Measurements from ENCODE around the gene GNG13. TPM values are rescaled to one million over a fixed set of nuclear protein-coding genes. Genes with fewer than 3 reads are reported as not detected.

GNG13 gene
- total RNA-seq, 1 donor from 2014 or later: not detected

- Histone ChIP-seq H3K79me2 (ENCODE audit: low read depth) (peaks cover 13% of the 10 kb centered on the region), H3K9me3 (ENCODE audit: low read depth) (no peaks in the 10 kb centered on the region), H3K4me1 (no peaks in the 10 kb centered on the region), H2AFZ (replicated peaks) (peak overlapping the region; percentile 78), H4K20me1 (ENCODE audit: low read depth) (no peaks in the 10 kb centered on the region), H3F3A (ENCODE audit: low read depth) (peaks cover 19% of the 10 kb centered on the region), H3K27ac (no peak overlapping the region), H3K4me3 (peak overlapping the region; percentile 77), H3K9ac (no peak overlapping the region), H3K36me3 (no peaks in the 10 kb centered on the region), H3K27me3 (peaks cover 36% of the 10 kb centered on the region), H3K4me2 (peak overlapping the region; percentile 88)
- peaks cover 8% of the 10 kb centered on the region for H3K9me3 Mint-ChIP-seq
- peaks cover 7% of the 10 kb centered on the region for H3K4me1 Mint-ChIP-seq
- peak overlapping the region; percentile 88 for H3K27ac Mint-ChIP-seq
- TF ChIP-seq CTCF (IDR thresholded peaks at IDR 0.05) (no peak), EZH2 (IDR thresholded peaks at IDR 0.05) (no peak), EZH2phosphoT487 (IDR thresholded peaks at IDR 0.05) (no peak)
- DNase-seq (ENCODE audit: low spot score): no peak
- peak overlapping the region; percentile 96 for H3K4me3 Mint-ChIP-seq
- H3K36me3 Mint-ChIP-seq: peaks cover 6% of the 10 kb centered on the region
- H3K27me3 Mint-ChIP-seq (ENCODE audit: insufficient read depth, low read depth): peaks cover 16% of the 10 kb centered on the region
These were observed 7.5 kb upstream of the GNG13 start for GRCh38 chr16:808085-808386.

GRCh38 chr16:807347-808084 lies 7.0 kb upstream of the GNG13 start:
- Mint-ChIP-seq H3K27ac (peak overlapping the region; percentile 88), H3K27me3 (ENCODE audit: insufficient read depth, low read depth) (peaks cover 13% of the 10 kb centered on the region), H3K4me3 (peak overlapping the region; percentile 96), H3K4me1 (peaks cover 7% of the 10 kb centered on the region), H3K9me3 (peaks cover 8% of the 10 kb centered on the region), H3K36me3 (peaks cover 6% of the 10 kb centered on the region)
- H2AFZ ChIP-seq (replicated peaks): peak overlapping the region; percentile 78
- peak overlapping the region; percentile 62 for H3K27ac ChIP-seq
- peaks cover 13% of the 10 kb centered on the region for H3K79me2 ChIP-seq (ENCODE audit: low read depth)
- H3K9ac ChIP-seq: peak overlapping the region; percentile 66
- TF ChIP-seq EZH2phosphoT487 (IDR thresholded peaks at IDR 0.05) (no peak), EZH2 (IDR thresholded peaks at IDR 0.05) (no peak), CTCF (IDR thresholded peaks at IDR 0.05) (no peak)
- peaks cover 36% of the 10 kb centered on the region for H3K27me3 ChIP-seq
- no peaks in the 10 kb centered on the region for H4K20me1 ChIP-seq (ENCODE audit: low read depth)
- H3K4me2 ChIP-seq: peak overlapping the region; percentile 88
- H3K9me3 ChIP-seq (ENCODE audit: low read depth): no peaks in the 10 kb centered on the region
- no peaks in the 10 kb centered on the region for H3K36me3 ChIP-seq
- H3K4me1 ChIP-seq: no peaks in the 10 kb centered on the region
- peak overlapping the region; percentile 77 for H3K4me3 ChIP-seq
- peaks cover 14% of the 10 kb centered on the region for H3F3A ChIP-seq (ENCODE audit: low read depth)
- peak; percentile 97 for DNase-seq (ENCODE audit: low spot score)

- no peak for DNase-seq (ENCODE audit: low spot score)
- TF ChIP-seq CTCF (IDR thresholded peaks at IDR 0.05): no peak
- TF ChIP-seq EZH2phosphoT487 (IDR thresholded peaks at IDR 0.05): no peak
- TF ChIP-seq EZH2 (IDR thresholded peaks at IDR 0.05): no peak
- peaks cover 8% of the 10 kb centered on the region for H3K9me3 Mint-ChIP-seq
- no peak overlapping the region for H2AFZ ChIP-seq (replicated peaks)
- H3K4me3 Mint-ChIP-seq: no peak overlapping the region
- H3K9me3 ChIP-seq (ENCODE audit: low read depth): no peaks in the 10 kb centered on the region
- no peaks in the 10 kb centered on the region for H3K36me3 ChIP-seq
- no peak overlapping the region for H3K4me3 ChIP-seq
- H3K36me3 Mint-ChIP-seq: peaks cover 6% of the 10 kb centered on the region
- H4K20me1 ChIP-seq (ENCODE audit: low read depth): peaks cover 8% of the 10 kb centered on the region
- H3K9ac ChIP-seq: no peak overlapping the region
- H3K4me1 Mint-ChIP-seq: peaks cover 7% of the 10 kb centered on the region
- peaks cover 13% of the 10 kb centered on the region for H3K79me2 ChIP-seq (ENCODE audit: low read depth)
- peaks cover 6% of the 10 kb centered on the region for H3K27me3 Mint-ChIP-seq (ENCODE audit: insufficient read depth, low read depth)
- H3F3A ChIP-seq (ENCODE audit: low read depth): peaks cover 21% of the 10 kb centered on the region
- no peak overlapping the region for H3K27ac Mint-ChIP-seq
- H3K4me2 ChIP-seq: no peak overlapping the region
- H3K27me3 ChIP-seq: peaks cover 52% of the 10 kb centered on the region
- H3K27ac ChIP-seq: no peak overlapping the region
- H3K4me1 ChIP-seq: peaks cover 10% of the 10 kb centered on the region
These were observed 4.9 kb upstream of the GNG13 start for GRCh38 chr16:805474-805873.
